Esophagus squamous epithelium (tissue), 5 donors: ENCODE measurements around the gene MTURN. TPM values are rescaled to one million over a fixed set of nuclear protein-coding genes. Genes with fewer than 3 reads are reported as not detected.

ENCODE experiments used
- DNase-seq: peaks from one replicate; lab custom pipeline; 2025; lab: John Stamatoyannopoulos, UW
- H3K27ac ChIP-seq, 4 donors: fragments of 200-600 bp; sonication (generic); one replicate each; pipeline ENCODE4 v1.5.1; 2016 to 2019; ENCODE audit warnings: mild to moderate bottlenecking in 1 of 4
- H3K27me3 ChIP-seq, 4 donors: fragments of 200-600 bp; sonication (generic); 1 replicate in 3 of 4; 2 replicates in 1 of 4; pipeline versions ENCODE4 v1.5.1 to v1.6.0; 2017 to 2021; ENCODE audit warnings: antibody characterized with exemption in 1 of 4
- H3K36me3 ChIP-seq, 3 donors: fragments of 200-600 bp; sonication (generic); one replicate each; pipeline ENCODE4 v1.5.1; 2016 to 2019
- H3K4me1 ChIP-seq, 3 donors: fragments of 200-600 bp; sonication (generic); one replicate each; pipeline ENCODE4 v1.5.1; 2017 to 2019
- H3K4me3 ChIP-seq, 4 donors: fragments of 200-600 bp; sonication (generic); 1 replicate in 3 of 4; 2 replicates in 1 of 4; pipeline ENCODE4 v1.5.1; 2016 to 2019; ENCODE audit warnings: mild to moderate bottlenecking in 2 of 4, moderate library complexity in 1 of 4
- H3K9me3 ChIP-seq, 3 donors: fragments of 200-600 bp; sonication (generic); one replicate each; pipeline ENCODE4 v1.5.1; 2016 to 2019
- POLR2A ChIP-seq, 4 donors: fragments of 450-650 bp; IDR thresholded peaks; one replicate each; pipeline ENCODE4 v1.6.1; 2017; ENCODE audit warnings: antibody characterized with exemption in 4 of 4, mild to moderate bottlenecking in 4 of 4, moderate library complexity in 3 of 4
- WGBS, 2 donors: methylation state at CpG; one replicate each; pipeline ENCODE4 v1.1.5; 2018; 5-methylcytosine and 5-hydroxymethylcytosine counted together
- intact Hi-C: fragments of 100-400 bp; cut with DNase I; formaldehyde crosslinking; loops from one replicate; pipeline ENCODE4 v1.15.0; 2022
- total RNA-seq, 4 donors: library from RNA; depleted of rRNA; stranded (reverse); fragments of >200 nt; gene quantifications; one replicate each; pipeline ENCODE4 v1.1.0, GENCODE V29; 2016
- TF ChIP-seq, protein P1 (sequence below), 6 experiments: fragments of 450-650 bp in 4 of 6; fragments of 200-600 bp in 2 of 6; sonication (generic) in 2 of 6; IDR thresholded peaks; one replicate each; pipeline ENCODE4 v1.5.1; 2016 to 2019; ENCODE audit warnings: antibody characterized with exemption in 6 of 6, mild to moderate bottlenecking in 4 of 6, moderate library complexity in 4 of 6
- donor health status: DM: yes; HTN: yes; CAD: no.

Gene MTURN
- total RNA-seq, 4 donors from 2014 or later = 10.4 to 88.9 (median 18.6) TPM

DNA sequence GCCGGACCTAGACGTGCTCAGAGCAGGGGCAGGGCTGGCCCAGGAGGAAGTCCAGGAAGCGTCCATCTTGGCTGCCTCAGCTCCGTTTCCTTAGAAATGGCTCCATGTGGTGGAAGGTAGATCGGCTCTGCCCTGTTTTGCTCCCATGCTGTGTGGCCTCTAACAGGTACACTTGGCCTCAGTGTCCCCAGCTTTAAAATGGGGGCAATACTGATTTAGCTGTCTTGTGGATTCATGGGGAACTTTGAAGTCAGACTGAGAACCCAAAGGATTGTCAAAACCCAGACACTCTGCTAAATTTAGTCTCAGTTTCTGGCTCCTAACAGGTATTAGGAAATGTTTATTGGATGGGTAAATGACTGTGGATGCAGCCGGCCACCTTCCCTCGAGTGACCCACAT, 15.9 kb downstream of the MTURN start:
- WGBS, 2 donors = 86 to 88% methylated on average over 6 to 7 of the region's 7 CpGs
- Histone ChIP-seq H3K27ac (no peak overlapping the region), H3K9me3 (no peaks in the 10 kb centered on the region), H3K4me3 (no peak overlapping the region), H3K4me1 (peaks cover 0 to 35% (median 5%) of the 10 kb centered on the region in 3 donors), H3K27me3 (no peaks in the 10 kb centered on the region), H3K36me3 (peaks cover 0 to 60% (median 4%) of the 10 kb centered on the region in 3 donors)
- TF ChIP-seq, protein P1, sequence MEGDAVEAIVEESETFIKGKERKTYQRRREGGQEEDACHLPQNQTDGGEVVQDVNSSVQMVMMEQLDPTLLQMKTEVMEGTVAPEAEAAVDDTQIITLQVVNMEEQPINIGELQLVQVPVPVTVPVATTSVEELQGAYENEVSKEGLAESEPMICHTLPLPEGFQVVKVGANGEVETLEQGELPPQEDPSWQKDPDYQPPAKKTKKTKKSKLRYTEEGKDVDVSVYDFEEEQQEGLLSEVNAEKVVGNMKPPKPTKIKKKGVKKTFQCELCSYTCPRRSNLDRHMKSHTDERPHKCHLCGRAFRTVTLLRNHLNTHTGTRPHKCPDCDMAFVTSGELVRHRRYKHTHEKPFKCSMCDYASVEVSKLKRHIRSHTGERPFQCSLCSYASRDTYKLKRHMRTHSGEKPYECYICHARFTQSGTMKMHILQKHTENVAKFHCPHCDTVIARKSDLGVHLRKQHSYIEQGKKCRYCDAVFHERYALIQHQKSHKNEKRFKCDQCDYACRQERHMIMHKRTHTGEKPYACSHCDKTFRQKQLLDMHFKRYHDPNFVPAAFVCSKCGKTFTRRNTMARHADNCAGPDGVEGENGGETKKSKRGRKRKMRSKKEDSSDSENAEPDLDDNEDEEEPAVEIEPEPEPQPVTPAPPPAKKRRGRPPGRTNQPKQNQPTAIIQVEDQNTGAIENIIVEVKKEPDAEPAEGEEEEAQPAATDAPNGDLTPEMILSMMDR (IDR thresholded peaks at IDR 0.05) = no peak
- no peak for TF ChIP-seq POLR2A (IDR thresholded peaks at IDR 0.05)
- intact Hi-C loops = no loop called here
- DNase-seq = no peak

DNA sequence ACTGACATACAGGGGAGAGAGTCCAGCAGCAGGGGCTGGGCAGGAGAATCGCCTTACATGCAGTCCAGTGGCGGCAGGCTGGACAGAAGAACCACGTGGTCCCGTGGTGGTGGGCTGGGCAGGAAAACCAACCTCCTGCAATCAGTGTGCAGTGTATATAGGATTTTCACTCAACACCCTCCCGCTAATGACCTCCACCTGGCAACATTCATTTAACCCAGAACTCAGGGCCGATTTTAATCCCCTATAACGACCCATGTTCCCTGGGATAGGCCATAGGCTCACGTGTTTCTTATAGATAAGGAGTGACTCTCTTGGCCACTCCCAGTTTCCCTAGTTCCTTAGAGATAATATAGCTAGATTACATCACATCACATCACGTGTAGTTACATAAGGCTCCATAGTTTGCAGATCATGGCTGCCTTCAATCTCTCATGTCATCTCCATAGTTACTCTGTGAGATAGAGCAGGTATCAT, 19.4 kb downstream of the MTURN start:
- no peaks in the 10 kb centered on the region for H3K27me3 ChIP-seq
- DNase-seq = no peak

GRCh38 chr7:30155481-30155880, 20.7 kb downstream of the MTURN start:
- H3K27me3 ChIP-seq = no peaks in the 10 kb centered on the region
- 81 to 86% methylated on average over 4 to 8 of the region's 8 CpGs for WGBS, 2 donors
- H3K4me1 ChIP-seq = peaks cover 0 to 11% (median 8%) of the 10 kb centered on the region in 3 donors
- TF ChIP-seq, protein P1 (IDR thresholded peaks at IDR 0.05) = no peak
- no peak for TF ChIP-seq POLR2A (IDR thresholded peaks at IDR 0.05)
- DNase-seq = no peak
- no peak overlapping the region for H3K27ac ChIP-seq
- intact Hi-C loops = no loop called here
- H3K4me3 ChIP-seq = no peak overlapping the region
- H3K9me3 ChIP-seq = no peaks in the 10 kb centered on the region
- H3K36me3 ChIP-seq = peaks cover 0 to 75% (median 4%) of the 10 kb centered on the region in 3 donors

More for the DNA sequence above, 19.4 kb downstream of the MTURN start:
- Histone ChIP-seq H3K4me1 (peaks cover 0 to 8% (median 2%) of the 10 kb centered on the region in 3 donors), H3K4me3 (no peak overlapping the region), H3K27ac (no peak overlapping the region), H3K9me3 (no peaks in the 10 kb centered on the region), H3K36me3 (peaks cover 0 to 78% (median 4%) of the 10 kb centered on the region in 3 donors)
- intact Hi-C loops = no loop called here
- TF ChIP-seq, protein P1 (IDR thresholded peaks at IDR 0.05) = no peak
- TF ChIP-seq POLR2A (IDR thresholded peaks at IDR 0.05) = no peak
- 88 to 90% methylated on average over 7 to 9 of the region's 9 CpGs for WGBS, 2 donors

DNA sequence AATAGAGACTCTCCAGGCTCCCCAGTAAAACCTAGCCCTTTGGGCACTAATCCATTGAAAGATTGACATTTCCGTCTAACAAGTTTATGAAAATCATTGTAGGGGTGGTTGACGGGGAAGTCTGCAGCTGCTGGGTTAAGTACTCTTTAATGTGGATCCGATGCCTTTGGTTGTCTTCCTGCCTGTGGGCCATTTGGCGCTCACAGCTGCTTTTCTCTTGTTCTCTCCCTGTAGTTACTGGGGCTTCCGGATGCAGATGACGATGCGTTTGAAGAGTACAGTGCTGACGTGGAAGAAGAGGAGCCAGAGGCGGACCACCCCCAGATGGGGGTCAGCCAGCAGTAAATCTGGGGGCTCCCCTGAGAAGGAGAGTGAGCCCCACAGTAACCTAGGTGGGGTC, 22.4 kb downstream of the MTURN start:
- H3K36me3 ChIP-seq = peaks cover 0 to 65% (median 4%) of the 10 kb centered on the region in 3 donors
- H3K4me3 ChIP-seq = no peak overlapping the region
- intact Hi-C loops = no loop called here
- TF ChIP-seq, protein P1 (IDR thresholded peaks at IDR 0.05) = no peak
- no peak for DNase-seq
- peaks cover 0 to 13% (median 8%) of the 10 kb centered on the region in 3 donors for H3K4me1 ChIP-seq
- H3K27me3 ChIP-seq = no peaks in the 10 kb centered on the region
- H3K27ac ChIP-seq = no peak overlapping the region
- 76 to 95% methylated on average over 6 to 7 of the region's 9 CpGs for WGBS, 2 donors
- no peaks in the 10 kb centered on the region for H3K9me3 ChIP-seq

DNA sequence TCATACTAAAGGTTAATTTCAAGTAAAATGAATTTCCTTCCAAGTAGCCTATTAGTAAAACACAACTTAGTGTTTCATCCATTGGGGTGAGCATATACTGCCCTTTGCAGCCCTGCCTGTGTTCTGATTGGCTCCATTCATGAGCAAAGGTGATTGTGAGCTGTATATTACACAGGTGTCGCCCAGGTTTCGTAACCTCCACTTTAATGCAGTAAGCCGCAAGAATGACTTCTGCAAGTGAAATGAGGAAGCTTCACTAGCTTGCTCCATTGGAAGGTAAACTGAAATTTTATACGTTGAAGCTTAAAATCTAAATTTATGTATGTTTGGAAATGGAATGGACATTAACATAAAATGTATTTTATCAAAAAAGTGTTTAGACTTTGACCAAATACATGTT, 24.4 kb downstream of the MTURN start:
- no peak overlapping the region for H3K27ac ChIP-seq
- H3K36me3 ChIP-seq = peaks cover 0 to 45% (median 0%) of the 10 kb centered on the region in 3 donors
- TF ChIP-seq, protein P1 (IDR thresholded peaks at IDR 0.05) = no peak
- no peak for TF ChIP-seq POLR2A (IDR thresholded peaks at IDR 0.05)
- H3K4me1 ChIP-seq = peaks cover 3 to 32% (median 24%) of the 10 kb centered on the region in 3 donors
- no peaks in the 10 kb centered on the region for H3K9me3 ChIP-seq
- 65% methylated on average over 4 of the region's 4 CpGs for WGBS, 2 donors
- DNase-seq = no peak
- H3K27me3 ChIP-seq = no peaks in the 10 kb centered on the region
- intact Hi-C loops = no loop called here
- H3K4me3 ChIP-seq = no peak overlapping the region
